ENCODE measurements around the gene RHPN2. TPM values are rescaled to one million over a fixed set of nuclear protein-coding genes. Genes with fewer than 3 reads are reported as not detected.
"Not testable (repeated sequence)": the region's sequence is repeated elsewhere in the genome, so short reads cannot be mapped to it uniquely, and the experiment has no call there.

RHPN2 gene
- total and polyA plus RNA-seq, 8 donors: 7.5 to 18.9 (median 8.2) TPM

DNA sequence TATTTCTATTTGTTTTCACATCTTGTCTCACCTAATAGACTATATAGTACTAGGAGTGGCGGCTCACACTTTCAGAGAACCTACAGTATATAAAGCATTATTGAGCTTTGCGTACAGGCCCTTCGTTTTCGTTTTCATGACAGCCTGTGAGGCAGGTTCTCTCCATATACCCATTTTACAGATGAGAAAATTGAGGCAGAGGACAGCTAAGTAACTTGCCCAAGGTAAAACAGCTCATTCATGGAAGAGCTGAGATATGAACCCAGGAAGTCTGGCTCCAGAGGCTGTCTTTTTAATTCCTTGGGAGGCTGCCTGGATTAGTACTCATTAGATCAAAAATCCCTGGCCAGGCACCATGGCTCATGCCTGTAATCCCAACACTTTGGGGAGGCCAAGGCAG, 63.8 kb downstream of the RHPN2 start:
- intact Hi-C loops (cut with DNase I): no loop called here
- ATAC-seq (no peak), FAIRE-seq (no peak), DNase-seq (no peak)
- TF ChIP-seq, protein P1, sequence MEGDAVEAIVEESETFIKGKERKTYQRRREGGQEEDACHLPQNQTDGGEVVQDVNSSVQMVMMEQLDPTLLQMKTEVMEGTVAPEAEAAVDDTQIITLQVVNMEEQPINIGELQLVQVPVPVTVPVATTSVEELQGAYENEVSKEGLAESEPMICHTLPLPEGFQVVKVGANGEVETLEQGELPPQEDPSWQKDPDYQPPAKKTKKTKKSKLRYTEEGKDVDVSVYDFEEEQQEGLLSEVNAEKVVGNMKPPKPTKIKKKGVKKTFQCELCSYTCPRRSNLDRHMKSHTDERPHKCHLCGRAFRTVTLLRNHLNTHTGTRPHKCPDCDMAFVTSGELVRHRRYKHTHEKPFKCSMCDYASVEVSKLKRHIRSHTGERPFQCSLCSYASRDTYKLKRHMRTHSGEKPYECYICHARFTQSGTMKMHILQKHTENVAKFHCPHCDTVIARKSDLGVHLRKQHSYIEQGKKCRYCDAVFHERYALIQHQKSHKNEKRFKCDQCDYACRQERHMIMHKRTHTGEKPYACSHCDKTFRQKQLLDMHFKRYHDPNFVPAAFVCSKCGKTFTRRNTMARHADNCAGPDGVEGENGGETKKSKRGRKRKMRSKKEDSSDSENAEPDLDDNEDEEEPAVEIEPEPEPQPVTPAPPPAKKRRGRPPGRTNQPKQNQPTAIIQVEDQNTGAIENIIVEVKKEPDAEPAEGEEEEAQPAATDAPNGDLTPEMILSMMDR (IDR thresholded peaks at IDR 0.05): no peak
- Histone ChIP-seq H3K4me1 (peaks cover 0 to 4% (median 3%) of the 10 kb centered on the region in 3 donors), H3K27ac (no peak overlapping the region), H3K9me3 (no peaks in the 10 kb centered on the region), H3K36me3 (peaks cover 0 to 11% (median 0%) of the 10 kb centered on the region in 3 donors), H3K4me3 (no peak overlapping the region), H3K27me3 (no peaks in the 10 kb centered on the region)
- WGBS, 2 donors: 82 to 90% methylated on average over 4 of the region's 4 CpGs

DNA sequence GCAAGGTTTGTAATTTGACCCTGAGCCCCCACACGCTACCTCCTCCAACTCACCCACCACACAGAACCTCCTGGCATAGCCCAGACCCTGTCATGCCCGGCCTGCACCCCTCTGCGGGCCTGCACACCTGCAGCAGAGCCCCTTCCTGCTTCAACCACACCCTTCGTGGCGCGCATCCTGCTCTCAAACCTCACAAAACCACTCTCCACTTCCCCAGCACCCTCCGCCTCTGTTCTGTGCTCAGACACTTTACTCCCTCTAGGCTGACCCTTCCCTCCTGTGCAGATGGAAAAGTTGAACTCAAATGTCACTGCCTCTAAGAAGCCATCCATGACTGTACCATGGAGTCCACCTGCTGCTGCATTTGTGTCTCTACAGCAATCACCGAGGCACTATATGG, 64.2 kb downstream of the RHPN2 start:
- Histone ChIP-seq H3K27ac (no peak overlapping the region), H3K27me3 (no peaks in the 10 kb centered on the region), H3K9me3 (no peaks in the 10 kb centered on the region), H3K4me3 (no peak overlapping the region), H3K36me3 (peaks cover 0 to 11% (median 0%) of the 10 kb centered on the region in 3 donors), H3K4me1 (peaks cover 0 to 3% (median under 1%) of the 10 kb centered on the region in 3 donors)
- 89 to 92% methylated on average over 8 of the region's 8 CpGs for WGBS, 2 donors
- ATAC-seq: no peak
- no peak for FAIRE-seq
- intact Hi-C loops (cut with DNase I): no loop called here
- DNase-seq: no peak
- TF ChIP-seq, protein P1 (IDR thresholded peaks at IDR 0.05): no peak

DNA sequence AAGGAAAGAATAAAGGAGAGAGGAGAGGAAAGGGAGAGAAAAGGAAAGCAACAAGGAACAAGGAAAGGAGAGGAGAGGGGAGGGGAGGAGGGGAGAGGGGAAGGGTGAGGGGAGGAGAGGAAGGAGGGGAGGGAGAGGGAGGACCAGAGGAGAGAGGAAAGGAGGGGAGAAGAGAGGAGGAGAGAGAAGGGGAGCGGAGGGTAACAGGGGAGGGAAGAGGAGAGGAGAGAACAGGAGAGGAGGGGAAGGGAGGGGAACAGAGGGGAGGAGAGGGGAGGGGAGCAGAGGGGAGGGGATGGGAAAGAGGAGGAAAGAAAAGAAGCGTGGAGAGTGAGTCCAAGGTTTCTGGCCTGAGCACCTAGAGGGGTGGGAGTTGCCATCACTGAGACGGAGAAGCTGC, 66.0 kb downstream of the RHPN2 start:
- peaks cover 0 to 3% (median 0%) of the 10 kb centered on the region in 3 donors for H3K4me1 ChIP-seq
- intact Hi-C loops (cut with DNase I): no loop called here
- peaks cover 0 to 11% (median 0%) of the 10 kb centered on the region in 3 donors for H3K36me3 ChIP-seq
- DNase-seq (no peak), FAIRE-seq (no peak), ATAC-seq (no peak)
- 86% methylated on average over 3 of the region's 3 CpGs for WGBS, 2 donors
- TF ChIP-seq, protein P1 (IDR thresholded peaks at IDR 0.05): no peak
- no peaks in the 10 kb centered on the region for H3K9me3 ChIP-seq
- no peak overlapping the region for H3K27ac ChIP-seq
- no peak overlapping the region for H3K4me3 ChIP-seq
- no peaks in the 10 kb centered on the region for H3K27me3 ChIP-seq

DNA sequence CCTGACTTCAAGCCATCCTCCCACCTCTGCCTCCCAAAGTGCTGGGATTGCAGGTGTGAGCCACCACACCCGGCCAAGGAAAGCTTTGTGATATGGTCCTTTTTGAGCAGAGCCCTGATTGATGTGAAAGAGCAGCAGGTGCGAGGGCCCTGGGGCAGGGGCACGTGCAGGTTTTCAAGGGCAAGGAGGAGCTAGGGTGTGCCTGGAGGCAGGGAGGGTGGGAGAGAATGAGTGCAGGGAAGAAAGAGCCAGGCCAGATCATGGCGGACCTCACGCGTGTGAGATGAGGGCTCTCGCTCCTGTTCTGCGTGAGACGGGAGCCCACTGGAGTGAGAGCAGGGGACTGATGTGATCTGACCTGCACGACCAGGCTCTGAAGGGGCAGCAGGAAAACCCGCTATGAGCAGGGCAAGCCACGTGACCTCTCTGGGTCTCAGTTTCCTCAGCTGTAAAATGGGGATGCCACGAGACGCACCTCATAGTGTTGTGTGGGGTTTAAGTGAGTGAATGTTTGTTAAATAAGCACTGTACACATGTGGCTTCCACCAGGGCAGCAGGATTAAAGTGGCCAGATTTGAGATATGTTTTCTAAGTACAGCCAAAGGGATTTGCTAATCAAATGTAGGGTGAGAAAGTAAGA, 66.9 kb downstream of the RHPN2 start:
- H3K9me3 ChIP-seq: no peaks in the 10 kb centered on the region
- peaks cover 0 to 3% (median 0%) of the 10 kb centered on the region in 3 donors for H3K4me1 ChIP-seq
- intact Hi-C loops (cut with DNase I): no loop called here
- ATAC-seq (no peak), FAIRE-seq (no peak), DNase-seq (no peak)
- no peak overlapping the region for H3K4me3 ChIP-seq
- H3K27me3 ChIP-seq: no peaks in the 10 kb centered on the region
- TF ChIP-seq, protein P1 (IDR thresholded peaks at IDR 0.05): no peak
- no peak overlapping the region for H3K27ac ChIP-seq
- 87 to 93% methylated on average over 14 of the region's 14 CpGs for WGBS, 2 donors
- peaks cover 0 to 11% (median 0%) of the 10 kb centered on the region in 3 donors for H3K36me3 ChIP-seq

GRCh38 chr19:32997061-32997464, 67.6 kb downstream of the RHPN2 start:
- ATAC-seq; H3K27me3 ChIP-seq; intact Hi-C loops (cut with DNase I); H3K4me1 ChIP-seq; H3K27ac ChIP-seq; FAIRE-seq; H3K36me3 ChIP-seq; DNase-seq; H3K4me3 ChIP-seq; H3K9me3 ChIP-seq: not testable (repeated sequence)
- 65 to 66% methylated on average over 7 of the region's 7 CpGs for WGBS, 2 donors

GRCh38 chr19:32995966-32996365, 68.7 kb downstream of the RHPN2 start:
- H3K4me1 ChIP-seq; H3K27ac ChIP-seq; intact Hi-C loops (cut with DNase I); H3K9me3 ChIP-seq; H3K36me3 ChIP-seq; FAIRE-seq; ATAC-seq; H3K27me3 ChIP-seq; H3K4me3 ChIP-seq; DNase-seq: not testable (repeated sequence)
- 90 to 95% methylated on average over 14 to 17 of the region's 17 CpGs for WGBS, 2 donors

Measured in pancreas (tissue), 10 donors.